ENCODE data around the gene SSBP3. TPM values are rescaled to one million over a fixed set of nuclear protein-coding genes. Genes with fewer than 3 reads are reported as not detected.

The SSBP3 gene
- total and polyA plus RNA-seq, 2 of the 13 experiments (the other 11 are each of a cell fraction or from before 2014, with no cell fraction given), result 8.5 to 17.6 TPM

- TF ChIP-seq ZNF274 (CRISPR knock-in tag; IDR thresholded peaks at IDR 0.05), result no peak; the same call in 1 of the 2 replicates
- TF ChIP-seq ZNF547 (CRISPR knock-in tag; IDR thresholded peaks at IDR 0.05), result 0 out of 2 replicates have a peak, but pooled peaks have one; percentile 33
- TF ChIP-seq, protein P1, sequence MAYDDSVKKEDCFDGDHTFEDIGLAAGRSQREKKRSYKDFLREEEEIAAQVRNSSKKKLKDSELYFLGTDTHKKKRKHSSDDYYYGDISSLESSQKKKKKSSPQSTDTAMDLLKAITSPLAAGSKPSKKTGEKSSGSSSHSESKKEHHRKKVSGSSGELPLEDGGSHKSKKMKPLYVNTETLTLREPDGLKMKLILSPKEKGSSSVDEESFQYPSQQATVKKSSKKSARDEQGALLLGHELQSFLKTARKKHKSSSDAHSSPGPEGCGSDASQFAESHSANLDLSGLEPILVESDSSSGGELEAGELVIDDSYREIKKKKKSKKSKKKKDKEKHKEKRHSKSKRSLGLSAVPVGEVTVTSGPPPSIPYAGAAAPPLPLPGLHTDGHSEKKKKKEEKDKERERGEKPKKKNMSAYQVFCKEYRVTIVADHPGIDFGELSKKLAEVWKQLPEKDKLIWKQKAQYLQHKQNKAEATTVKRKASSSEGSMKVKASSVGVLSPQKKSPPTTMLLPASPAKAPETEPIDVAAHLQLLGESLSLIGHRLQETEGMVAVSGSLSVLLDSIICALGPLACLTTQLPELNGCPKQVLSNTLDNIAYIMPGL (CRISPR knock-in tag; IDR thresholded peaks at IDR 0.05; ENCODE audit: borderline replicate concordance in 1 of 2, low read depth in 1 of 2), result peak in 1 of 2 experiments; percentile 46; a peak in 1 of 4 replicates
- 0 out of 2 replicates have a peak, but pooled peaks have one; percentile 43 for TF ChIP-seq ZNF446 (CRISPR knock-in tag; IDR thresholded peaks at IDR 0.05)
- TF ChIP-seq MEIS2 (CRISPR knock-in tag; IDR thresholded peaks at IDR 0.05), result 0 out of 2 replicates have a peak, but pooled peaks have one; percentile 0
- 0 out of 2 replicates have a peak, but pooled peaks have one; percentile 43 for TF ChIP-seq ZNF33B (CRISPR knock-in tag; IDR thresholded peaks at IDR 0.05)
- peak; percentile 21; the same call in 1 of the 2 replicates for TF ChIP-seq RXRA (CRISPR knock-in tag; IDR thresholded peaks at IDR 0.05)
- TF ChIP-seq ZBTB25 (CRISPR knock-in tag; IDR thresholded peaks at IDR 0.05), result no peak
- TF ChIP-seq ETS1 (CRISPR knock-in tag; IDR thresholded peaks at IDR 0.05), result no peak
- TF ChIP-seq, protein P2, sequence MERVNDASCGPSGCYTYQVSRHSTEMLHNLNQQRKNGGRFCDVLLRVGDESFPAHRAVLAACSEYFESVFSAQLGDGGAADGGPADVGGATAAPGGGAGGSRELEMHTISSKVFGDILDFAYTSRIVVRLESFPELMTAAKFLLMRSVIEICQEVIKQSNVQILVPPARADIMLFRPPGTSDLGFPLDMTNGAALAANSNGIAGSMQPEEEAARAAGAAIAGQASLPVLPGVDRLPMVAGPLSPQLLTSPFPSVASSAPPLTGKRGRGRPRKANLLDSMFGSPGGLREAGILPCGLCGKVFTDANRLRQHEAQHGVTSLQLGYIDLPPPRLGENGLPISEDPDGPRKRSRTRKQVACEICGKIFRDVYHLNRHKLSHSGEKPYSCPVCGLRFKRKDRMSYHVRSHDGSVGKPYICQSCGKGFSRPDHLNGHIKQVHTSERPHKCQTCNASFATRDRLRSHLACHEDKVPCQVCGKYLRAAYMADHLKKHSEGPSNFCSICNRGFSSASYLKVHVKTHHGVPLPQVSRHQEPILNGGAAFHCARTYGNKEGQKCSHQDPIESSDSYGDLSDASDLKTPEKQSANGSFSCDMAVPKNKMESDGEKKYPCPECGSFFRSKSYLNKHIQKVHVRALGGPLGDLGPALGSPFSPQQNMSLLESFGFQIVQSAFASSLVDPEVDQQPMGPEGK (CRISPR knock-in tag; IDR thresholded peaks at IDR 0.05), result 0 out of 2 replicates have a peak, but pooled peaks have one; percentile 8
- TF ChIP-seq XRCC5 (optimal IDR thresholded peaks at IDR 0.05; ENCODE audit: low read length), result peak; percentile 46
- TF ChIP-seq, protein P3, sequence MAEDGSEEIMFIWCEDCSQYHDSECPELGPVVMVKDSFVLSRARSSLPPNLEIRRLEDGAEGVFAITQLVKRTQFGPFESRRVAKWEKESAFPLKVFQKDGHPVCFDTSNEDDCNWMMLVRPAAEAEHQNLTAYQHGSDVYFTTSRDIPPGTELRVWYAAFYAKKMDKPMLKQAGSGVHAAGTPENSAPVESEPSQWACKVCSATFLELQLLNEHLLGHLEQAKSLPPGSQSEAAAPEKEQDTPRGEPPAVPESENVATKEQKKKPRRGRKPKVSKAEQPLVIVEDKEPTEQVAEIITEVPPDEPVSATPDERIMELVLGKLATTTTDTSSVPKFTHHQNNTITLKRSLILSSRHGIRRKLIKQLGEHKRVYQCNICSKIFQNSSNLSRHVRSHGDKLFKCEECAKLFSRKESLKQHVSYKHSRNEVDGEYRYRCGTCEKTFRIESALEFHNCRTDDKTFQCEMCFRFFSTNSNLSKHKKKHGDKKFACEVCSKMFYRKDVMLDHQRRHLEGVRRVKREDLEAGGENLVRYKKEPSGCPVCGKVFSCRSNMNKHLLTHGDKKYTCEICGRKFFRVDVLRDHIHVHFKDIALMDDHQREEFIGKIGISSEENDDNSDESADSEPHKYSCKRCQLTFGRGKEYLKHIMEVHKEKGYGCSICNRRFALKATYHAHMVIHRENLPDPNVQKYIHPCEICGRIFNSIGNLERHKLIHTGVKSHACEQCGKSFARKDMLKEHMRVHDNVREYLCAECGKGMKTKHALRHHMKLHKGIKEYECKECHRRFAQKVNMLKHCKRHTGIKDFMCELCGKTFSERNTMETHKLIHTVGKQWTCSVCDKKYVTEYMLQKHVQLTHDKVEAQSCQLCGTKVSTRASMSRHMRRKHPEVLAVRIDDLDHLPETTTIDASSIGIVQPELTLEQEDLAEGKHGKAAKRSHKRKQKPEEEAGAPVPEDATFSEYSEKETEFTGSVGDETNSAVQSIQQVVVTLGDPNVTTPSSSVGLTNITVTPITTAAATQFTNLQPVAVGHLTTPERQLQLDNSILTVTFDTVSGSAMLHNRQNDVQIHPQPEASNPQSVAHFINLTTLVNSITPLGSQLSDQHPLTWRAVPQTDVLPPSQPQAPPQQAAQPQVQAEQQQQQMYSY (CRISPR knock-in tag; IDR thresholded peaks at IDR 0.05), result no peak
- peak; percentile 75; the same call in 1 of the 2 replicates for TF ChIP-seq HNRNPL (IDR thresholded peaks at IDR 0.05; ENCODE audit: low read depth, low read length)
- TF ChIP-seq ZNF468 (CRISPR knock-in tag; IDR thresholded peaks at IDR 0.05), result no peak
- TF ChIP-seq ZNF704 (CRISPR knock-in tag; IDR thresholded peaks at IDR 0.05; ENCODE audit: borderline replicate concordance), result 0 out of 2 replicates have a peak, but pooled peaks have one; percentile 39
Observed at GRCh38 chr1:54404939-54405897, 976 bp downstream of the SSBP3 start (continued).
